H9 (cell line): ENCODE results near the gene DLK2. TPM values are rescaled to one million over a fixed set of nuclear protein-coding genes. Genes with fewer than 3 reads are reported as not detected.

ENCODE experiments used
- DNase-seq: peaks from one replicate; pipeline ENCODE4 v3.0.0-alpha.2; 2017
- H2AFZ ChIP-seq: one replicate; pipeline ENCODE4 v1.6.1; 2013; ENCODE audit warnings: mild to moderate bottlenecking, low read length, control low read depth, moderate library complexity
- H2AK5ac ChIP-seq: 2 replicates; pipeline ENCODE4 v1.6.1; 2013; ENCODE audit warnings: low read length, control low read depth, mixed read lengths; ENCODE audit not compliant: insufficient read length
- H2BK120ac ChIP-seq: one replicate; pipeline ENCODE4 v1.6.1; 2013; ENCODE audit warnings: low read depth, mild to moderate bottlenecking, low read length, control low read depth, inconsistent platforms; ENCODE audit not compliant: poor library complexity, severe bottlenecking
- H2BK12ac ChIP-seq: 2 replicates; pipeline ENCODE4 v1.6.1; 2013; ENCODE audit warnings: low read length, control low read depth, mixed read lengths, low read depth; ENCODE audit not compliant: insufficient read length
- H2BK15ac ChIP-seq: 2 replicates; pipeline ENCODE4 v1.6.1; 2013; ENCODE audit warnings: low read depth, low read length, control low read depth
- H2BK20ac ChIP-seq: one replicate; pipeline ENCODE4 v1.6.1; 2013; ENCODE audit warnings: low read depth, mild to moderate bottlenecking, low read length, control low read depth, inconsistent platforms; ENCODE audit not compliant: poor library complexity, severe bottlenecking
- H2BK5ac ChIP-seq: 2 replicates; pipeline ENCODE4 v1.6.1; 2013; ENCODE audit warnings: low read length, control low read depth, mixed read lengths; ENCODE audit not compliant: insufficient read length
- H3K14ac ChIP-seq: 2 replicates; pipeline ENCODE4 v1.6.1; 2013; ENCODE audit warnings: low read length, control low read depth; ENCODE audit not compliant: insufficient read depth
- H3K18ac ChIP-seq: 2 replicates; pipeline ENCODE4 v1.6.1; 2013; ENCODE audit warnings: low read depth, mild to moderate bottlenecking, mixed read lengths, low read length, control low read depth; ENCODE audit not compliant: insufficient read length
- H3K23ac ChIP-seq: 2 replicates; pipeline ENCODE4 v1.6.1; 2013; ENCODE audit warnings: low read length, control low read depth, mixed read lengths, low read depth; ENCODE audit not compliant: insufficient read length
- H3K23me2 ChIP-seq: 2 replicates; pipeline ENCODE4 v1.6.1; 2013; ENCODE audit warnings: low read depth, mild to moderate bottlenecking, mixed read lengths, low read length, control low read depth; ENCODE audit not compliant: insufficient read length, poor library complexity, severe bottlenecking
- H3K27ac ChIP-seq: 2 replicates; pipeline ENCODE4 v1.5.1; 2013; ENCODE audit warnings: low read length, control low read depth, mixed read lengths, low read depth; ENCODE audit not compliant: insufficient read length
- H3K27me3 ChIP-seq: 2 replicates; pipeline ENCODE4 v1.6.1; 2013; ENCODE audit warnings: low read length, control low read depth, inconsistent platforms; ENCODE audit not compliant: insufficient read depth
- H3K4ac ChIP-seq: 2 replicates; pipeline ENCODE4 v1.6.1; 2013; ENCODE audit warnings: low read depth, mild to moderate bottlenecking, control low read depth, inconsistent platforms, low read length, moderate library complexity
- H3K4me1 ChIP-seq: 2 replicates; pipeline ENCODE4 v1.6.1; 2013; ENCODE audit warnings: low read length, control low read depth, inconsistent platforms; ENCODE audit not compliant: insufficient read depth
- H3K4me2 ChIP-seq: 2 replicates; pipeline ENCODE4 v1.6.1; 2013; ENCODE audit warnings: low read length, control low read depth, mixed read lengths; ENCODE audit not compliant: insufficient read length, insufficient read depth
- H3K56ac ChIP-seq: 2 replicates; pipeline ENCODE4 v1.6.1; 2013; ENCODE audit warnings: low read depth, mild to moderate bottlenecking, mixed read lengths, low read length, control low read depth; ENCODE audit not compliant: insufficient read length
- H3K79me1 ChIP-seq: 2 replicates; pipeline ENCODE4 v1.6.1; 2013; ENCODE audit warnings: low read depth, mild to moderate bottlenecking, moderate library complexity, low read length, control low read depth, inconsistent platforms; ENCODE audit not compliant: insufficient read depth, poor library complexity, severe bottlenecking
- H3K79me2 ChIP-seq: 2 replicates; pipeline ENCODE4 v1.6.1; 2013; ENCODE audit warnings: low read length, control low read depth, inconsistent platforms; ENCODE audit not compliant: insufficient read depth
- H3K9ac ChIP-seq: 2 replicates; pipeline ENCODE4 v1.6.1; 2013; ENCODE audit warnings: low read length, control low read depth, mixed read lengths; ENCODE audit not compliant: insufficient read length; ENCODE audit errors: extremely low read depth
- H3K9me3 ChIP-seq: one replicate; pipeline ENCODE4 v1.6.1; 2013; ENCODE audit warnings: low read depth, low read length, inconsistent platforms; ENCODE audit not compliant: control insufficient read depth
- H3T11ph ChIP-seq: one replicate; pipeline ENCODE4 v1.6.1; 2013; ENCODE audit warnings: mild to moderate bottlenecking, low read length, control low read depth, inconsistent platforms
- H4K20me1 ChIP-seq: one replicate; pipeline ENCODE4 v1.6.1; 2013; ENCODE audit not compliant: control insufficient read depth, insufficient read length, insufficient read depth
- H4K5ac ChIP-seq: 2 replicates; pipeline ENCODE4 v1.6.1; 2013; ENCODE audit warnings: low read depth, mild to moderate bottlenecking, mixed read lengths, low read length, control low read depth; ENCODE audit not compliant: insufficient read length
- H4K8ac ChIP-seq: replicated peaks from 2 replicates; pipeline ENCODE4 v1.6.1; 2013; ENCODE audit warnings: low read length, control low read depth, mixed read lengths, low read depth; ENCODE audit not compliant: insufficient read length
- H4K91ac ChIP-seq: 2 replicates; pipeline ENCODE4 v1.6.1; 2013; ENCODE audit warnings: low read depth, mild to moderate bottlenecking, moderate library complexity, mixed read lengths, low read length, control low read depth; ENCODE audit not compliant: insufficient read length
- H3K27ac Mint-ChIP-seq, 3 experiments: 2 replicates in 2 of 3; 3 replicates in 1 of 3; pipeline ENCODE4 v1.8.0; 2020 to 2021; ENCODE audit warnings: mixed read lengths in 3 of 3, mild to moderate bottlenecking in 1 of 3, moderate library complexity in 1 of 3
- H3K27me3 Mint-ChIP-seq: 2 replicates; pipeline ENCODE4 v1.8.0; 2021; ENCODE audit warnings: low read depth, mild to moderate bottlenecking, moderate library complexity, mixed read lengths
- H3K36me3 Mint-ChIP-seq, 3 experiments: 2 replicates in 2 of 3; 3 replicates in 1 of 3; pipeline ENCODE4 v1.8.0; 2020 to 2021; ENCODE audit warnings: low read depth in 3 of 3, mixed read lengths in 3 of 3; ENCODE audit not compliant: insufficient read depth in 1 of 3
- H3K4me1 Mint-ChIP-seq, 2 experiments: 2 replicates each; pipeline ENCODE4 v1.8.0; 2020; ENCODE audit warnings: mixed read lengths in 2 of 2
- H3K4me3 Mint-ChIP-seq, 2 experiments: 2 replicates in 1 of 2; 3 replicates in 1 of 2; pipeline ENCODE4 v1.8.0; 2020 to 2021; ENCODE audit warnings: mild to moderate bottlenecking in 2 of 2, mixed read lengths in 2 of 2, moderate library complexity in 1 of 2
- H3K9me3 Mint-ChIP-seq, 2 experiments: 2 replicates in 1 of 2; 3 replicates in 1 of 2; pipeline ENCODE4 v1.8.0; 2020; ENCODE audit warnings: mild to moderate bottlenecking in 2 of 2, mixed read lengths in 2 of 2, moderate library complexity in 1 of 2
- WGBS: extraction: QIAGEN DNeasy Blood & Tissue Kit; methylation state at CpG from one replicate; pipeline ENCODE4 v1.1.7; 2013; ENCODE audit warnings: missing lambda C conversion rate, low lambda C conversion rate, mixed read lengths; ENCODE audit not compliant: insufficient read length; ENCODE audit errors: extremely low coverage; 5-methylcytosine and 5-hydroxymethylcytosine counted together
- total RNA-seq: library from RNA; stranded (reverse); gene quantifications from 2 replicates; pipeline ENCODE4 v1.2.1, GENCODE V29; 2021
- TF ChIP-seq, protein P1 (sequence below): fragments of 200-600 bp; sonication (generic); conservative IDR thresholded peaks from 3 replicates; pipeline ENCODE4 v1.8.0; 2021; ENCODE audit warnings: antibody characterized with exemption, mild to moderate bottlenecking

DLK2 gene
- total RNA-seq, 1 experiment from 2014 or later: 0.96 TPM

- H3K27me3 ChIP-seq: no peaks in the 10 kb centered on the region
- no peak within 1 kb of the TSS for H2BK20ac ChIP-seq
- TF ChIP-seq, protein P1, sequence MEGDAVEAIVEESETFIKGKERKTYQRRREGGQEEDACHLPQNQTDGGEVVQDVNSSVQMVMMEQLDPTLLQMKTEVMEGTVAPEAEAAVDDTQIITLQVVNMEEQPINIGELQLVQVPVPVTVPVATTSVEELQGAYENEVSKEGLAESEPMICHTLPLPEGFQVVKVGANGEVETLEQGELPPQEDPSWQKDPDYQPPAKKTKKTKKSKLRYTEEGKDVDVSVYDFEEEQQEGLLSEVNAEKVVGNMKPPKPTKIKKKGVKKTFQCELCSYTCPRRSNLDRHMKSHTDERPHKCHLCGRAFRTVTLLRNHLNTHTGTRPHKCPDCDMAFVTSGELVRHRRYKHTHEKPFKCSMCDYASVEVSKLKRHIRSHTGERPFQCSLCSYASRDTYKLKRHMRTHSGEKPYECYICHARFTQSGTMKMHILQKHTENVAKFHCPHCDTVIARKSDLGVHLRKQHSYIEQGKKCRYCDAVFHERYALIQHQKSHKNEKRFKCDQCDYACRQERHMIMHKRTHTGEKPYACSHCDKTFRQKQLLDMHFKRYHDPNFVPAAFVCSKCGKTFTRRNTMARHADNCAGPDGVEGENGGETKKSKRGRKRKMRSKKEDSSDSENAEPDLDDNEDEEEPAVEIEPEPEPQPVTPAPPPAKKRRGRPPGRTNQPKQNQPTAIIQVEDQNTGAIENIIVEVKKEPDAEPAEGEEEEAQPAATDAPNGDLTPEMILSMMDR: peak; percentile 51; the same call in 2 of the 3 replicates
- no peaks in the 10 kb centered on the region for H3K9me3 ChIP-seq
- Mint-ChIP-seq H3K9me3 (peaks cover 14 to 15% of the 10 kb centered on the region in 2 experiments; a peak in 4 of 5 replicates), H3K27me3 (peaks cover 10% of the 10 kb centered on the region), H3K36me3 (peaks cover 0 to 7% (median 2%) of the 10 kb centered on the region in 3 experiments; a peak in 4 of 7 replicates), H3K4me3 (peak within 1 kb of the TSS; percentile 90), H3K4me1 (peaks cover 14% of the 10 kb centered on the region in 2 experiments), H3K27ac (peak within 1 kb of the TSS; percentile 95 to 98 (median 96); a peak in 6 of 7 replicates)
- no peak within 1 kb of the TSS for H2BK15ac ChIP-seq
- H2BK5ac ChIP-seq: no peak within 1 kb of the TSS
- no peak within 1 kb of the TSS for H2BK120ac ChIP-seq
- H3K27ac ChIP-seq: no peak within 1 kb of the TSS
- no peak within 1 kb of the TSS for H2BK12ac ChIP-seq
- peaks cover 7% of the 10 kb centered on the region for H3K23me2 ChIP-seq
- H3K79me1 ChIP-seq: no peaks in the 10 kb centered on the region
- H3K23ac ChIP-seq: no peak within 1 kb of the TSS
- H3K9ac ChIP-seq: peak within 1 kb of the TSS; percentile 41
- WGBS: no CpG with 5 or more reads among the region's 49 CpGs
- H3K4me1 ChIP-seq: peaks cover 4% of the 10 kb centered on the region; the same call in 1 of the 2 replicates
- H3K56ac ChIP-seq: no peak within 1 kb of the TSS
- no peak within 1 kb of the TSS for H3K4ac ChIP-seq
- no peak within 1 kb of the TSS for H2AFZ ChIP-seq
- peak within 1 kb of the TSS; percentile 1 for H3K18ac ChIP-seq
- no peak within 1 kb of the TSS for H4K8ac ChIP-seq
- no peak within 1 kb of the TSS for H3K14ac ChIP-seq
- H4K20me1 ChIP-seq: no peaks in the 10 kb centered on the region
- H4K5ac ChIP-seq: no peak within 1 kb of the TSS
- no peak within 1 kb of the TSS for H2AK5ac ChIP-seq
- H3T11ph ChIP-seq: no peak within 1 kb of the TSS
- H4K91ac ChIP-seq: no peak within 1 kb of the TSS
- peak; percentile 96 for DNase-seq
- H3K79me2 ChIP-seq: no peaks in the 10 kb centered on the region
- H3K4me2 ChIP-seq: peak within 1 kb of the TSS; percentile 41
These were observed 27.8 kb downstream of the DLK2 start, which contains the start of gene ABCC10 for GRCh38 chr6:43427406-43428111. Gene ABCC10 (plus strand): TSS chr6:43427541. CDS start chr6:43427979, 438 bp downstream.
